Raji (cell line): ENCODE results near the gene OR6V1.

Experiments used
- POLR2A ChIP-seq: IDR thresholded peaks from 2 replicates; pipeline ENCODE4 v1.6.1; 2011; ENCODE audit warnings: low read depth, low read length, control low read depth; ENCODE audit not compliant: insufficient read depth

OR6V1 gene

DNA sequence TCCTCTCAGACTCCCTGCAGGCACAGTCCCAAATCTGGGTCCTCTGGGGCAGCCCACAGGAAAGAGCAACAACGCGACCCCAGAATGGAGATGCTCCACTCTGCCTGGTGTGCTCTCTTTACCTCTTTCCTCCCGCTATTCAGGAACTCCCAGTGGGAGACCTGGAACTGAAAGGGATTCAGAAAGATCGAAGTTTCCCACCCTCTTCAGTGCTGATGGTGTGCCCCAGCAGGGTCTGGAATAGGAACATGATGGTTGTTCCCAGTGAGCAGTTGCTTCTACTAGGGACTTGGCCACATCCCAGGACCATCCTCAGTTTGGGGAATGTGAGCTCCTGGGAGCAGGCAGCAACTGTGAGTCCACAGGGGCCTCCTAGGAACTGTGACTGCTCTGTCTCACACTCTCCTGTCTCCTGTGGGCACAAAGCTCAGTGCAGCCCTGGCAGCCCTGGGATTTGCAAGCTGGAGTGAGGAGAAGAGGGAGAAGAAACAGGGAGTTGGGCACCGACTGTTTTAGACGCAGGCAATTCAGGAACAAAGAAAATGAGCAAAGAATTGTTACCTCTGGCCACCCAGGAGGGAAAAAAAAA is 17.9 kb downstream of the OR6V1 start:
- no peak for TF ChIP-seq POLR2A

DNA sequence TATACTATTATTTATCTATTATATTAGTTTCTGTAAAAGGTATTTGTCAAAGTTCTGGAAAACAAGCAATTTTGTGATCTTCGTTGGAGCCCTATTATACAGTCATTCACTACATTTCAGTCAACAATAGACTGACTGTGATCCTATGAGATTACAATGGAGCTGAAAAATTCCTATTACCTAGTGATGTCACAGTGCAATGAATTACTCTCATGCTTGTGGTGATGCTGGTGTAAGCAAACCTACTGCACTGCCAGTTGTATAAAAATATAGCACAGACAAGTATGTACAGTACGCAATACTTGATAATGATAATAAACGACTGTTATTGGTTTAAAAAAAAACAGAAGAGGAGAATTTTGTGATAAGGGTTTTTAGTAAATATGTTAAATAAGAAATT is 21.4 kb downstream of the OR6V1 start:
- TF ChIP-seq POLR2A: no peak

DNA sequence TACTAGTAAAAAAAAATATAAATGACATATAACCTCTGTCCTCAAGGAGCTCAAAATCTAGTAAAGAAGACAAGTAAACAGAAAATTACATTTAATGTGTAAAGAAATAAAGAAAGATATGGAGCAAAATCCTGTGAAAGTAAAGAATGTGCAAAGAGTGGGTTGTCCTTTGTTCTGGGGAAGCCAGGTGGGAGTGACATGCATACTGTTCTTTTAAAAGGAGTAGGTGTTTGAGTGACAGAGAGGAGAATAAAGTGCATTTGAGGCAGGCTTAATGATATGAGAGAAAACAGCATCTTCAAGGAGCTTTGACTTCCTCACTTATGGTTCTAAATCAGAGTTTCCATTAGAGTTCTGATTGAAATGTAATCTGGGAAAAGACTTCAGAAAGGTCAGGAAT is 22.0 kb downstream of the OR6V1 start:
- TF ChIP-seq POLR2A: no peak

DNA sequence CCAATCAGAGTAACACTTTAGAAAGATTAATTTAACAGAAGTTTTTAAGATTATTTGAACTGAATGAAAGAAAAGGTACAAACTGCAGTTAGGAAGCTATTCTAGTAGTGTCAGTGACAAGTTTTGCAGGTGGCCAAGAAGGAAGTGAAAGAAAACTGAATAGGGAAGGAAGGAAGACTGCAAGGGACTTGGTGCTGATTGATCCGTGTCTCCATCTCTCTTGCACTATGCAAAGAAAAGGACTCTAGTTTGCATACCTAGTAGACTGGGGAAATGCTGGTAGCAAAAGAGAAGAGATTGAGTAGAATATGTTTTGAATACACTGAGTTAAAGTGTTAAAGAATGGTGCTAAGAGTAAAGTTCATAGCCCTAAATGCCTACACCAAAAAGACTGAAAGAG is 33.0 kb downstream of the OR6V1 start:
- TF ChIP-seq POLR2A: no peak

DNA sequence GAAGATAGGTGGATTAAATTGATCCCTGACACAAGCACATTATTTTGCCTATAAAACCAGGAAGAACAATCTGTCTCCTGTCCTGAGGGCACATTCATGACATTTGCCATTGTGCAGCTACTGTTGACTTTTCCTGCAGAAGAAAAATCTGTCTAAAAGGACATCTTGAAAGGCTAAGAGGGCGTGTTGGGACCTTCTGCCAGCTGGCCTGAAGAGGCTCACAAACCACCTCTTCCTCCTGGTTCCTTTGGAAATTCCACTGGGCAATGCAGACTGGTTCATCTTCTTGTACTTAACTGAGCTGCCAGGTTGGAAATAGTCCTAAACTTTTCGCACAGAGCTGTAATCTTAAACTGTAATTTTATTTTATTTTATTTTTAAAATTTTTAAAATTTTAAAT is 44.0 kb downstream of the OR6V1 start:
- TF ChIP-seq POLR2A: no peak
